ENCODE results near the gene SYT1. TPM values are rescaled to one million over a fixed set of nuclear protein-coding genes. Genes with fewer than 3 reads are reported as not detected.

SYT1 gene
- total and polyA plus RNA-seq, 2 donors, result 5.1 to 13.8 TPM

DNA sequence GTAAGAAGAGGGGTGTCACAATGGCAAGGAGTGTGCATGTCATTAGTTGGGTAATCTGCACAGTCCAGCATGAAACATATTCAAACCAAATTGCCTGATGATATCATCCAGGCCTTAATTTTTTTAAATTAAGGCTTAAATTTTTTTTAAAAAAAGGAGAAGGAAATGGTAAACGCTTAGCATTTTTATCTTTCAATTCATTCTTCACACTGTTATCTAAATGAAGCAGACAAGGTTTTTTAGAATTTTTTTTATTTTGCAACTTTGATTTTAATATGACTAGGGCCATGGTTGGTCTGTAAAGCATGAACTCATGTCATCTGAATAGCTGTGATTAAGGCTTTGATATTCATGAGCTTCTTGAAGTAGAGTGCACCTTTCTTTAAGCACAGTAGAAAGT, 362.5 kb downstream of the SYT1 start:
- 85% methylated on average over 1 of the region's 1 CpG for WGBS
- no peaks in the 10 kb centered on the region for H3K4me1 ChIP-seq (ENCODE audit: insufficient read depth)

GRCh38 chr12:79227646-79228045, 363.1 kb downstream of the SYT1 start:
- Histone ChIP-seq H3K4me3 (ENCODE audit: low read depth, low read length) (no peak overlapping the region), H3K4me1 (ENCODE audit: insufficient read depth) (no peaks in the 10 kb centered on the region), H3K36me3 (ENCODE audit: insufficient read depth) (no peaks in the 10 kb centered on the region), H3K27ac (ENCODE audit: low read depth) (no peak overlapping the region)
- 97% methylated on average over 3 of the region's 3 CpGs for WGBS
- no peak for DNase-seq (ENCODE audit: extremely low spot score)

More for the DNA sequence above, 362.5 kb downstream of the SYT1 start:
- no peak for DNase-seq (ENCODE audit: extremely low spot score)
- H3K4me3 ChIP-seq (ENCODE audit: low read depth, low read length), result no peak overlapping the region
- H3K27ac ChIP-seq (ENCODE audit: low read depth), result no peak overlapping the region
- no peaks in the 10 kb centered on the region for H3K36me3 ChIP-seq (ENCODE audit: insufficient read depth)

- WGBS, result 77% methylated on average over 7 of the region's 7 CpGs
- H3K4me3 ChIP-seq (ENCODE audit: low read depth, low read length), result no peak overlapping the region
- H3K27ac ChIP-seq (ENCODE audit: low read depth), result no peak overlapping the region
- no peaks in the 10 kb centered on the region for H3K4me1 ChIP-seq (ENCODE audit: insufficient read depth)
- no peaks in the 10 kb centered on the region for H3K36me3 ChIP-seq (ENCODE audit: insufficient read depth)
- DNase-seq (ENCODE audit: extremely low spot score), result no peak
Measured at GRCh38 chr12:79233341-79233781, 368.8 kb downstream of the SYT1 start.

DNA sequence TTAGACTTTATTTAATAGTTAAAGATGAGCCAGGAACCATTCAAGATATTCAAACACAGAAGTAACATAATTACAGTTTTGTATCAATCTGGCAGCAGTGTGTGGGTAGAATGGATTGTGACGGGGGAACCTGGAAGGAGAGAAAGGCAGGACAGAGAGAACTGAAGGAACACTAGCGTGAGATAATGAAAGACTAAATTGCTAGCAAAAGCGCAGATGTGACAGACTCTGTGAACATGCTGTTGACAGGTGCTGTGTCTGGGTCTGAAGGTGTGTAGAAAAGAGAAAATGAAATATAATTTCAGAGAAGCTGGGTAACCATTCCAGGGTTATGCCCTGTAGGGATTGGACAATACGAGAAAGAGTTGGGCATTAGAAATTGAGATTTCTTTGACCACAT, 372.3 kb downstream of the SYT1 start:
- no peak overlapping the region for H3K27ac ChIP-seq (ENCODE audit: low read depth)
- DNase-seq (ENCODE audit: extremely low spot score), result no peak
- no peaks in the 10 kb centered on the region for H3K4me1 ChIP-seq (ENCODE audit: insufficient read depth)
- no peaks in the 10 kb centered on the region for H3K36me3 ChIP-seq (ENCODE audit: insufficient read depth)
- no peak overlapping the region for H3K4me3 ChIP-seq (ENCODE audit: low read depth, low read length)
- 96% methylated on average over 4 of the region's 4 CpGs for WGBS

DNA sequence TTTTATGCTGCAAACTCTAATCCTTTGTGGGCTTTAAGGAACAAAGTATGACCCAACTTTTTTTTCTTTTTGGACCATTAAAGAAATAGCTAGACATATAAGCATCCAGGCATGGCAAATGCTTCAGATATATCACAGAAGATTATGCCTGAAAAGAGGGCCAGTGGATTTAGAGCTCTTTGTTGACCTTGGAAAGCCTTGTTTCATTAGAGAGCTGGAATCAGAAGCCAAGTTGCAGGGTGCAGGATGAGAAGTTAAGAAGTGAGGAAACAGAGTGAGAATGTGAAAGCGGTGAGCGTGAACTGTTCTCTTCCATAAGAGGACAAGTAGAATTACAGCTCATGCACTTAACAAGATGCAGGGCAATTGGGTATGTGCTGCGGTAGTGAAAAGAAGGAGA, 373.7 kb downstream of the SYT1 start:
- no peak for DNase-seq (ENCODE audit: extremely low spot score)
- Histone ChIP-seq H3K4me3 (ENCODE audit: low read depth, low read length) (no peak overlapping the region), H3K27ac (ENCODE audit: low read depth) (no peak overlapping the region), H3K36me3 (ENCODE audit: insufficient read depth) (no peaks in the 10 kb centered on the region), H3K4me1 (ENCODE audit: insufficient read depth) (no peaks in the 10 kb centered on the region)
- WGBS, result 90% methylated on average over 3 of the region's 3 CpGs

DNA sequence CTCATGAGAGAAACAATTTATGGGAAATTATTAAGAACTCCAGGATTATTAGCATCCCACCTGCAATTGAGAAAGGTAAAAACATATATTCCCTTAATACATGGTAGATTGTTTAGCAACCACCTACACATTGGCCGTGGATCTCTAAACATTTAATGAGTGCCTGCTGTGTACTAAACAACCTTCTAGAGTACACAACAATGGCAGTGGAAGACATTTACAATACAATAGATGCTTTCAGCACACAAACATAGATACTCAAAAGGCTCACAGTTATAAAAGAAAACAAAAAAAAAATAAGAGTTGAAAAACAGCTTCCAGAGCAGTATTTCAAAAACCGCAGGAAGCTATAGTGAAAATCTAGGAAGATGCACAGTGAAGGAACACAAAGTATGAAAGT, 382.9 kb downstream of the SYT1 start:
- Histone ChIP-seq H3K27ac (ENCODE audit: low read depth) (no peak overlapping the region), H3K4me3 (ENCODE audit: low read depth, low read length) (no peak overlapping the region), H3K36me3 (ENCODE audit: insufficient read depth) (no peaks in the 10 kb centered on the region), H3K4me1 (ENCODE audit: insufficient read depth) (no peaks in the 10 kb centered on the region)
- 87% methylated on average over 2 of the region's 2 CpGs for WGBS
- no peak for DNase-seq (ENCODE audit: extremely low spot score)

DNA sequence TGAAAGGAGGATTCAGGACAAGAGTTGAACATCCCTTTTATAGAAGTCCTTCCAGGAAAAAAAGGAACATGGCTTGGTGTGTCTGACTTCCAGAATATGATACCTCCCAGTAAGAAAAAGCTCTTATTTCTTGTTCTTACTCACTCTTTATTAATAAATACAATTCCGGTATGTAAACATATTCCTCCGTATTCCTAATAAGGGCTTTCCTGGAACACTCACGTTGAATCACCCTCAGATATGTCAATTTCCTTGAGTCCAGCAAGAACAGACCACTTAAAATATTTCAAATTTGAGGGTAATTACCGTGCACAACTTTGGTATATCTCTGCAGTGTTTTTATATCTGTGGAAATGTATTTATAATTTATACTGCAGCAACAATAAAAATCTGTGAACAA, 385.6 kb downstream of the SYT1 start:
- WGBS, result 84% methylated on average over 4 of the region's 4 CpGs
- Histone ChIP-seq H3K4me3 (ENCODE audit: low read depth, low read length) (no peak overlapping the region), H3K4me1 (ENCODE audit: insufficient read depth) (no peaks in the 10 kb centered on the region), H3K36me3 (ENCODE audit: insufficient read depth) (no peaks in the 10 kb centered on the region), H3K27ac (ENCODE audit: low read depth) (no peak overlapping the region)
- no peak for DNase-seq (ENCODE audit: extremely low spot score)

DNA sequence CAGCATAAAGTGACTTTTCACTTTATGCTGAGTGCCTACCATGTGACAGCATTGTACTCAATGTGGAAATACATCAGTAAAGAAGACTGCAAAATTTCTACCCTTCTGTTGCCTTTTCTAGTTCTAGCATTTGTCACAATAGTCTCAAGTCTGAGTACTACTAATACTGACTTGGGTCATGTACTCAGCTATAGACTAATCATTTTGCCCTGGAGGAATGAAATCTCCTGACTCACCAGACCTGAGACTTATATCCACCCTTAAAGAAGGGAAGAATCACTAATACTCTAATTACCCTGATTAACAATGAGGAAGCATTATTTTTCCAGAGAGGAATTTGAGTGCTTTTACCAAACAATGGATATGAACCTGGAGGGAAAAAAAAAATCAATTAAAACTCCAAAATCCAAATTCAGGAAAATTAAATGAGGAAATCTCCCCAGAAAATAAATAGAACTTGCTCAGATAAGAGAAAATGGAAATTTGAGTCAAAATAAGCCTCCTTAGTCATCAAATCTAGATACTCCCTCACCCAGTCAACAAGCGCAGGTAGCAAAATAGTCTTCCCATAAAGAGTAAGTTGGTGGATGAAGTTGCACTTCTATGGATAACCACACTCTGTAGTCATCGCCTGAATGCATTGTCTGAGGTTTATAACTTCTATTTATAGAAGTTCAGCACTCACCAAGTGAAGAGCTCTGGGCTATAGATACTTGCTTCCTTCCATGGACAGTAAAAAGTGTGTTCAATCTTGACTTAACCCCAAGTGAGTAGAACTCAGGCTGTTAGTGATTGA, 386.6 kb downstream of the SYT1 start:
- H3K36me3 ChIP-seq (ENCODE audit: insufficient read depth), result no peaks in the 10 kb centered on the region
- no peak for DNase-seq (ENCODE audit: extremely low spot score)
- no peak overlapping the region for H3K4me3 ChIP-seq (ENCODE audit: low read depth, low read length)
- 80% methylated on average over 2 of the region's 2 CpGs for WGBS
- no peaks in the 10 kb centered on the region for H3K4me1 ChIP-seq (ENCODE audit: insufficient read depth)
- no peak overlapping the region for H3K27ac ChIP-seq (ENCODE audit: low read depth)

- no peak for DNase-seq (ENCODE audit: extremely low spot score)
- H3K36me3 ChIP-seq (ENCODE audit: insufficient read depth), result no peaks in the 10 kb centered on the region
- no peak overlapping the region for H3K4me3 ChIP-seq (ENCODE audit: low read depth, low read length)
- no peak overlapping the region for H3K27ac ChIP-seq (ENCODE audit: low read depth)
- WGBS, result 89% methylated on average over 4 of the region's 4 CpGs
- H3K4me1 ChIP-seq (ENCODE audit: insufficient read depth), result no peaks in the 10 kb centered on the region
Measured at GRCh38 chr12:79252358-79253075, 387.9 kb downstream of the SYT1 start.

DNA sequence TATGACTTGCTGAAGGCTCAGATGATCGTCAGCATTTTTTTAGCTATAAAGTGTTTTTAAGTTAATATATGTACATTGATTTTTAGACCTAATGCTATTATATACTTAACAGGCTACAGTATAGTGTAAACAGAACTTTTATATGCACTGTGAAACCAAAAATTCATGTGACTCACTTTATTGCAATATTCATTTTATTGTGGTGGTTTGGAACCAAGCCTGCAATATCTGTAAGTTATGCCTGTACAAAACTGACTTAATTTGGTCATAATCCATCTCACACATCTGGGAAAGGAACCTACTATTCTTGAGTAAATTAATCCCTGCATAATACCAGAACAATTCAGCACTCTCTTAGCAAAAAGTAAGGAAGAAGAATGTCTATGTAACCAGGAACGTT, 390.7 kb downstream of the SYT1 start:
- H3K4me3 ChIP-seq (ENCODE audit: low read depth, low read length), result no peak overlapping the region
- WGBS, result 82% methylated on average over 2 of the region's 2 CpGs

GRCh38 chr12:79260923-79261322, 396.3 kb downstream of the SYT1 start:
- peaks cover 1% of the 10 kb centered on the region for H3K36me3 ChIP-seq (ENCODE audit: insufficient read depth)
- H3K27ac ChIP-seq (ENCODE audit: low read depth), result no peak overlapping the region
- H3K4me1 ChIP-seq (ENCODE audit: insufficient read depth), result no peaks in the 10 kb centered on the region
- WGBS, result 85% methylated on average over 2 of the region's 2 CpGs
- no peak for DNase-seq (ENCODE audit: extremely low spot score)
- no peak overlapping the region for H3K4me3 ChIP-seq (ENCODE audit: low read depth, low read length)

More for the DNA sequence above, 390.7 kb downstream of the SYT1 start:
- no peak overlapping the region for H3K27ac ChIP-seq (ENCODE audit: low read depth)
- no peaks in the 10 kb centered on the region for H3K4me1 ChIP-seq (ENCODE audit: insufficient read depth)
- no peaks in the 10 kb centered on the region for H3K36me3 ChIP-seq (ENCODE audit: insufficient read depth)
- DNase-seq (ENCODE audit: extremely low spot score), result no peak

DNA sequence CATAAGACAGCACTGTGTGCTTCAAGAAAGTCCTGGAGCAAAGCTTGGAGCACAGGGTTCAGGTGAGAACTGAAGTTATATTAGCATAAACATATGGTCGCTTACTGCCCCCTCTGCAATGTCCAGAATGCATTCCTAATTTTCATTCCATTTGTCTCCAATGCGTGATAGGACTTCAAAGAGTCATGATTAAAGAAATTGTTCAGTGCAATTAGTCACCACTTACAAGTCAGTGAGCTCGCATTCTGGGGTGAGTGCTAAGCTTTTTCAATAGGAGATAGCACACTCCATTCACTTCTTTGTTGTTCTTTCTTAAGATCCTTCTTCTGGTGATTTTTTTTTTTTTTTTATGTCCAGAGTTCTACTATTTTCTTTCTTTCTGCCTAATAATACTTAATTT, 398.4 kb downstream of the SYT1 start:
- Histone ChIP-seq H3K27ac (ENCODE audit: low read depth) (no peak overlapping the region), H3K4me1 (ENCODE audit: insufficient read depth) (no peaks in the 10 kb centered on the region), H3K4me3 (ENCODE audit: low read depth, low read length) (no peak overlapping the region), H3K36me3 (ENCODE audit: insufficient read depth) (peaks cover 1% of the 10 kb centered on the region)
- DNase-seq (ENCODE audit: extremely low spot score), result no peak
- 87% methylated on average over 3 of the region's 3 CpGs for WGBS

DNA sequence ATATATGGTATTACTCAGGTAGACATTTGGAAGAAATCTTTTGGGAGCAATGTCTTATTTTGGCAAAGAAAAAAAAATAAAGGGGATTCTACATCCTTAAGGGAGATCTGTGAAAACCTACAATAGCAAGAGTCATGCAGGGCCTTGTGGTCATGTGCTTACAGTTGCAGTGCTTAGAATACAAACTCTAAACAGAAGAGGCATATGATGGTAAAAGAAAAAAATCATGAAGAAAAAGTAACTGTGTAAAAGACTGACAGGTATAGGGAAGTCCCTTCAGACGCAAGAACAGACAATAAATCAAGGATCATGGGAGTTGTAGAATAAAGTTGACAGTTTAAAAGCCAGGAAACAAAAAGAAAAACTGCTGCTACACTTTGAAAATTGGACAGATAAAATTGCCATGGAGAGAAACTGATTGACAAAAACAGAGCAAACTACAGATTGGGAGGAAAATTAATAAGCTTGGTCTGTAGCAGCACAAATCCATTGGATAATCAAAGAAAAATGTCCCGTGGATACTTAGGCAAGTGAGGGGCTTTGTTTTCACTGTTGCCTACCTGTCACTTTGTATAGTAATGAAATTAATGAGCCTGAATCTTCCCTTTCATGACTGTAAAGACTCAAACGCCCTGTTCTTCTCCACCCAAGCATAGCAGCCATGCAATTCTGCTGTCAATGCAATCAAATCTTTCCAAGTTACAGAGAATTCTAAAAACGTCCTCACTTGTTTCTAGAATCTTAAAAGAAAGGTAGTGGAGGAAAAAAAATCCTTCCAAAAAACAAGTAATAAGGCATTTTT, 402.0 kb downstream of the SYT1 start:
- no peaks in the 10 kb centered on the region for H3K4me1 ChIP-seq (ENCODE audit: insufficient read depth)
- no peak for DNase-seq (ENCODE audit: extremely low spot score)
- peaks cover 1% of the 10 kb centered on the region for H3K36me3 ChIP-seq (ENCODE audit: insufficient read depth)
- no peak overlapping the region for H3K27ac ChIP-seq (ENCODE audit: low read depth)
- 52% methylated on average over 4 of the region's 4 CpGs for WGBS
- no peak overlapping the region for H3K4me3 ChIP-seq (ENCODE audit: low read depth, low read length)
